SK-N-MC (cell line): ENCODE measurements around the gene MOGAT3.

ENCODE experiments used
- DNase-seq: peaks from one replicate; pipeline ENCODE4 v3.0.0-alpha.2; 2011; ENCODE audit warnings: low read depth, low spot score
- H3K27ac ChIP-seq: fragments of 200-600 bp; sonication (generic); 2 replicates; pipeline ENCODE4 v1.5.1; 2016; ENCODE audit warnings: mixed run types
- H3K36me3 ChIP-seq: fragments of 200-600 bp; sonication (generic); 2 replicates; pipeline ENCODE4 v1.6.1; 2017; ENCODE audit warnings: antibody characterized with exemption, low read length, mixed read lengths; ENCODE audit not compliant: insufficient read depth
- H3K4me3 ChIP-seq: fragments of 200-600 bp; sonication (generic); 2 replicates; pipeline ENCODE4 v1.5.1; 2016
- H3K9ac ChIP-seq: fragments of 200-600 bp; sonication (generic); 2 replicates; pipeline ENCODE4 v1.8.0; 2017; ENCODE audit warnings: mixed run types, mixed read lengths; ENCODE audit not compliant: insufficient read length
- H3K9me3 ChIP-seq: fragments of 200-600 bp; sonication (generic); 2 replicates; pipeline ENCODE4 v1.6.1; 2017; ENCODE audit warnings: low read depth, mild to moderate bottlenecking, antibody characterized with exemption, low read length, moderate library complexity, mixed read lengths
- EZH2 ChIP-seq: fragments of 200-600 bp; sonication (generic); IDR thresholded peaks from one replicate; pipeline ENCODE4 v1.6.1; 2017; ENCODE audit warnings: antibody characterized with exemption
- FOXP2 ChIP-seq: optimal IDR thresholded peaks from 2 replicates; pipeline ENCODE3; 2011; ENCODE audit warnings: mild to moderate bottlenecking, moderate library complexity; ENCODE audit not compliant: insufficient read depth; ENCODE audit errors: extremely low read length, control extremely low read depth
- POLR2AphosphoS5 ChIP-seq: IDR thresholded peaks from 2 replicates; pipeline ENCODE4 v1.6.1; 2012; ENCODE audit warnings: mild to moderate bottlenecking, low read depth, low read length, borderline replicate concordance

Gene MOGAT3

DNA sequence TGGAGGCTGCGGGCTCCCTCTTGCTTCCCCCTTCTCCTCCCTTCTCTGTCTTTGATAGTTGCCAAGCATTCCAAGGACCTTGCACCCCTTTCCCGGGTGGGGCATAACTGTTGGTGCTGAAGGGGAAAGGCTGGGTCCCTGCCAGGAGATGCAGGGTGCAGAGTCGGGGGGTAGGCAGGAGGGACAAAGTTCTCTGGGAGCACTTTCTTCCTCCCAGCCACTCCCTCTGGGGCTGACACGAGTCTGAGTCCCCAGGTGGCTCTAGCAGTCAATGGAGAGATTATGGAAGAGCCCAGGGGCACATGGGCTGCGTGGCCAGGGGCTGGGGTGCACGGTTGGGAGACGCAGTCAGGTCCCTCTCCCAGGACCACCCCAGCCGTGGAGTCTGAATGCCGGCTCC, 34.7 kb upstream of the MOGAT3 start:
- TF ChIP-seq POLR2AphosphoS5 (no peak), FOXP2 (no peak), EZH2 (no peak)
- H3K4me3 ChIP-seq: no peak overlapping the region
- no peak overlapping the region for H3K9ac ChIP-seq
- H3K36me3 ChIP-seq: no peaks in the 10 kb centered on the region; the same call in 1 of the 2 replicates
- no peak for DNase-seq
- H3K9me3 ChIP-seq: no peaks in the 10 kb centered on the region
- H3K27ac ChIP-seq: no peak overlapping the region

DNA sequence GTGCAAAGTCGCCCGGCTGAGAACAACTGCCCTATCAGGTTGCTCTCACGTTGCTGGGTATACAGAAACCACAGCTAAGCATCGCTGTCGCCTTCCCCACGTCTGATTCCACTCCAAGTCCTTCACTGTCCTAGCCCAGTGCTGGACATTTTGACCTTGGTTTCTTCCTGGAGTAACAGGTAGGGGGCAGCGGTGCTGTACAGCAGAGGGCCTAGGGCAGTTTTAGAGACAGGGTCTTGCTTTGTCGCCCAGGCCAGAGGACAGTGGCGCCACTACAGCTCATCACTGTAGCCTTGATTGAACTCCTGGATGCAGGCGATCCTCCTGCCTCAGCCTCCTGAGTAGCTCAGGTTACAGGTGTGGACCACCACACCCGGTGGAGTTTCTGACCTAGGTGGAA, 34.2 kb upstream of the MOGAT3 start:
- Histone ChIP-seq H3K27ac (no peak overlapping the region), H3K36me3 (no peaks in the 10 kb centered on the region), H3K9ac (no peak overlapping the region), H3K4me3 (no peak overlapping the region), H3K9me3 (no peaks in the 10 kb centered on the region)
- TF ChIP-seq EZH2: no peak
- no peak; the same call in 1 of the 2 replicates for TF ChIP-seq POLR2AphosphoS5
- no peak for TF ChIP-seq FOXP2
- no peak for DNase-seq

DNA sequence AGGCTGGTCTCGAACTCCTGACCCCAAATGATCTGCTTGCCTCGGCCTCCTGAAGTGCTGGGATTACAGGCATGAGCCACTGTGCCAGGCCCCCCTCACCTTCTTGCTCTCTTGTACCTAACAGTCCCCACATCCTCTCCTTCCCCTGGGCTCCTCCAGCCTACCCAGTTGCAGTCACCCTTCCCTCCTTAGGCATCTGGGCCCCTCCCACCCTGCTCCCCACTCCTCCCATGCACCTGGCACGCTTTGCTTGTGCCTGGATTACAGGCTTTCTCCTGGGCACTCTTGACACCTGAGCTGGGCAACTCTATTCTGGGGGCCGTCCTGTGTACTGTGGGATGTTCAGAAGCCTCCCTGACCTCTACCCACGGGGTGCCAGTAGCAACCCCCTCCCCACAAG, 33.8 kb upstream of the MOGAT3 start:
- no peak for DNase-seq
- Histone ChIP-seq H3K9ac (no peak overlapping the region), H3K27ac (no peak overlapping the region), H3K4me3 (no peak overlapping the region), H3K36me3 (no peaks in the 10 kb centered on the region), H3K9me3 (no peaks in the 10 kb centered on the region)
- TF ChIP-seq FOXP2 (no peak), POLR2AphosphoS5 (no peak), EZH2 (no peak)

DNA sequence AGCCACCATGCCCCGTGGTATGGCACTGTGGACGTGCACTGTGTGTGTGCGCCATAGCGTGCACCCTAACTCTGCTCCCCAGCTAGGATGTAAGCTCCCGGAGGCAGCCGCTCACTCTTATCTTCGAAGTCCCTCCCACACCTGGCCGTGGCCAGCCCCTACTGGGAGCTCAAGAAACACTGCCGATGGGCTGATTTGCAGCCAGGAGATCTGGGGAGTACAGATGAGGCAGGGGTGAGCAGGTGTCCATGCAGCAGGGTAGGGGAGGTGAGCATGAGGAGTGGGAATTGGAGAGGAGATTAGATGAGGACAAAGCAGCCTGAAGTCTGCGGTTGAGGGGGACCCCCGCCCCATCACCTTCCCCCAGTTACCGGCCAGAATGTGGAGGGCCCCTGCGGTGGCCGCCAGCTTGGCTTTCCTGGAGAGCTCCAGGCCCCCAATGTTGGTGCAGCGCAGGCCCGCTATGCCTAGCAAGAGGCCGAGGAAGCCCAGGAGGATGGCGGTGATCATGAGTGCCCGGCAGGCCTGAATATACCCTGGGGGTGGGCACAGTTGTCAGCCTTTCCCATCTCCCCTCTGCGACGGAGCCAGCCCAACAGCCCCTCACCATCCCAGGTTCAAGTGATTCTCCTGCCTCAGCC, 33.2 kb upstream of the MOGAT3 start:
- Histone ChIP-seq H3K9me3 (no peaks in the 10 kb centered on the region), H3K36me3 (no peaks in the 10 kb centered on the region), H3K27ac (no peak overlapping the region), H3K4me3 (no peak overlapping the region), H3K9ac (no peak overlapping the region)
- DNase-seq: no peak
- no peak for TF ChIP-seq FOXP2

DNA sequence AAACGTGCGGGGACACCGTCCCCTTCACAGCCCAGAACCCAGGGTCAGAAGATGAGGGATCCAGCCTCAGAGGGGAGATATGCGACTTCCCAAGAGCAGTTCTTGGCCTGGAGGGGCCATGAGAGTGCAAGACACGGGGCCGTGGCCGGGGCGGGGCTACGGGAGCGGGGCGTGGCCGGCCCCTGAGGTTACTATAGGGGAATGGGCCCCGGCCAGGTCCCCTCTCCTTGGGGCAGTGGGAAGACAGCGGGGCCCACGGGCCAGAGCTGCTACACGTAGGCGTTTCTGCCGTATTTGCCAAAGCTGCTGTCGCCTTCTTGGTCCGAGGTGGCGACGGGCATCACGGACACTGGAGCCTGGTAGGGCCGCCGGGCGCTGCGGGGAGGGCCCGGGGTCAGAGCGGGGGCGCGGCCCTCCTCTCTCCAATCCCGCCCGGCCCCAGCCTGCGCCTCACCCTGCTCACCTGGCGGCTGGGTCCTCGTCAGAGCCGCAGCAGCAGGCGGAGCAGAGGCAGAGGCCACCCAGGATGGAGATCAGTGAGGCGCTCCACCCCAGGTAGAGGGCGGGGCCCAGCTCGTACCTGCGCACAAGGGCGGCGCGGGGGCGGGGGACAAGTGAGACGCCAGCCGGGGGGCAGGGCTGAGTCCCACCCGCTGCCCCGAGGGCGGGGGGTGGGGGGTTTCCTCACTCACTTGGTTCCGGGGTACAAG, 31.5 kb upstream of the MOGAT3 start:
- no peak overlapping the region for H3K9ac ChIP-seq
- no peaks in the 10 kb centered on the region for H3K36me3 ChIP-seq
- H3K9me3 ChIP-seq: no peaks in the 10 kb centered on the region
- H3K4me3 ChIP-seq: no peak overlapping the region
- TF ChIP-seq POLR2AphosphoS5 (no peak), FOXP2 (no peak), EZH2 (no peak)
- H3K27ac ChIP-seq: no peak overlapping the region
- no peak for DNase-seq

DNA sequence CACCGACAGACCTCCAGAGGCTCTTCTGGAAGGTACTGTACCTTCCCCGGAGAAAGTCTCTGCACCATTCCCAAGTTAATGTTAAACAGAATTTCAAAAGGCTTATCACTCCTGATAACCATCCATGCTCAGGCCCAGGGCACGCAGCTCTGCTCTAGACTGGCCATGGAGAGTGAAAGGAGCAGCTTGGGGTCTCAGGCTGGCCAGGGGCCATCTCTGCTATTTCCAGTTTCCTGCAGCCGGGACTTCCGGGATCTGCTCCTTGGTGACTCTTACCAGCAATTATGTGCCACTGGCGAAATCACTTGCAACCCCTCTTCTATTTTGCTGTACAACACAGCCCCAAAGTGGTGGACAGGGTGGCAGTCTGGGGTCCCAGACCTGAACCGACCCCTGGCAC, 30.8 kb upstream of the MOGAT3 start:
- DNase-seq: no peak
- no peak overlapping the region for H3K4me3 ChIP-seq
- H3K27ac ChIP-seq: no peak overlapping the region
- no peaks in the 10 kb centered on the region for H3K9me3 ChIP-seq
- no peaks in the 10 kb centered on the region for H3K36me3 ChIP-seq
- H3K9ac ChIP-seq: no peak overlapping the region
- TF ChIP-seq EZH2 (no peak), POLR2AphosphoS5 (no peak), FOXP2 (no peak)

DNA sequence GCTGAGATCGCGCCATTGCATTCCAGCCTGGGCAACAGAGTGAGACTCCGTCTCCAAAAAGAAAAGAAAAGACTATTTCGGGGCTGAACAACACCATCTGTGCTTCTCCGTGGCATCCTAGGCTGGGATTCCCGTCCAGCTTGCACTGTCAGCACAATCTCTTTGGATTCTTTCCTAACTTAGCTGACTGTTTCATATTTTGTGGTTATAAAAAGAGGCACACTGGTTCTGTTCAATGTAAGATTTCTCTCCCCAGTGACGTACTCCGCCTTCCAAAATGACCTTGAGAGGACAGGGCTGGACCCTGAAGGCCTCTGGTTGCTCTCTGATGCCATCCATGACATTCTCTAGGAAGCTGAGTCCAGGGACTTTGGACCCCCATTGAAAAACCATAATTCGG, 25.9 kb upstream of the MOGAT3 start:
- Histone ChIP-seq H3K36me3 (peaks cover 5% of the 10 kb centered on the region; the same call in 1 of the 2 replicates), H3K9me3 (no peaks in the 10 kb centered on the region), H3K9ac (peak overlapping the region; percentile 53), H3K27ac (peak overlapping the region; percentile 88), H3K4me3 (no peak overlapping the region; the same call in 1 of the 2 replicates)
- DNase-seq: no peak
- TF ChIP-seq EZH2: no peak
- TF ChIP-seq POLR2AphosphoS5: no peak
- TF ChIP-seq FOXP2: no peak

DNA sequence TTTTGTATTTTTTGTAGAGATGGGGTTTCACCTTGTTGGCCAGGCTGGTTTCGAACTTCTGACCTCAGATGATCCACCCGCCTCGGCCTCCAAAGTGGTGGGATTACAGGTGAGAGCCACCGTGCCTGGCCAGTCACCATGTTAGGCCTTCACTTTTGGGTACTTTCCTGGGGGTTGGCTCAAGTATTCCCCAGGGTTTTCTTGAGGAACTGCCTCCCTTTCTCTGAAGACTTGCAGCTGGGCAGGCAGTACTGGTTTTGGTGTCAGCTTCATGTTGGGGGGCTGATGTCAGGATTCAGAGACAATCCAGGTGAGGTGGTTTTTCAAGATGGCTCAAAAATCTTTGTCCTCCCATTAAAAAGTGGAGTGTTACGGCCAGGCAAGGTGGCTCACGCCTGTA, 24.8 kb upstream of the MOGAT3 start:
- no peak for TF ChIP-seq FOXP2
- TF ChIP-seq POLR2AphosphoS5: no peak
- no peak for TF ChIP-seq EZH2
- H3K4me3 ChIP-seq: no peak overlapping the region
- no peak overlapping the region for H3K27ac ChIP-seq
- DNase-seq: no peak
- no peak overlapping the region for H3K9ac ChIP-seq
- no peaks in the 10 kb centered on the region for H3K9me3 ChIP-seq
- H3K36me3 ChIP-seq: peaks cover 5% of the 10 kb centered on the region; the same call in 1 of the 2 replicates
